SIG-M5 treated with dmso at 0.1 percent for 504 hours (cell line): ENCODE results near the gene FADS3.

Experiments
- DNase-seq: peaks from one replicate; lab custom pipeline; 2025; ENCODE audit not compliant: unreplicated experiment; lab: John Stamatoyannopoulos, UW

Gene FADS3, protein sequence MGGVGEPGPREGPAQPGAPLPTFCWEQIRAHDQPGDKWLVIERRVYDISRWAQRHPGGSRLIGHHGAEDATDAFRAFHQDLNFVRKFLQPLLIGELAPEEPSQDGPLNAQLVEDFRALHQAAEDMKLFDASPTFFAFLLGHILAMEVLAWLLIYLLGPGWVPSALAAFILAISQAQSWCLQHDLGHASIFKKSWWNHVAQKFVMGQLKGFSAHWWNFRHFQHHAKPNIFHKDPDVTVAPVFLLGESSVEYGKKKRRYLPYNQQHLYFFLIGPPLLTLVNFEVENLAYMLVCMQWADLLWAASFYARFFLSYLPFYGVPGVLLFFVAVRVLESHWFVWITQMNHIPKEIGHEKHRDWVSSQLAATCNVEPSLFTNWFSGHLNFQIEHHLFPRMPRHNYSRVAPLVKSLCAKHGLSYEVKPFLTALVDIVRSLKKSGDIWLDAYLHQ

DNA sequence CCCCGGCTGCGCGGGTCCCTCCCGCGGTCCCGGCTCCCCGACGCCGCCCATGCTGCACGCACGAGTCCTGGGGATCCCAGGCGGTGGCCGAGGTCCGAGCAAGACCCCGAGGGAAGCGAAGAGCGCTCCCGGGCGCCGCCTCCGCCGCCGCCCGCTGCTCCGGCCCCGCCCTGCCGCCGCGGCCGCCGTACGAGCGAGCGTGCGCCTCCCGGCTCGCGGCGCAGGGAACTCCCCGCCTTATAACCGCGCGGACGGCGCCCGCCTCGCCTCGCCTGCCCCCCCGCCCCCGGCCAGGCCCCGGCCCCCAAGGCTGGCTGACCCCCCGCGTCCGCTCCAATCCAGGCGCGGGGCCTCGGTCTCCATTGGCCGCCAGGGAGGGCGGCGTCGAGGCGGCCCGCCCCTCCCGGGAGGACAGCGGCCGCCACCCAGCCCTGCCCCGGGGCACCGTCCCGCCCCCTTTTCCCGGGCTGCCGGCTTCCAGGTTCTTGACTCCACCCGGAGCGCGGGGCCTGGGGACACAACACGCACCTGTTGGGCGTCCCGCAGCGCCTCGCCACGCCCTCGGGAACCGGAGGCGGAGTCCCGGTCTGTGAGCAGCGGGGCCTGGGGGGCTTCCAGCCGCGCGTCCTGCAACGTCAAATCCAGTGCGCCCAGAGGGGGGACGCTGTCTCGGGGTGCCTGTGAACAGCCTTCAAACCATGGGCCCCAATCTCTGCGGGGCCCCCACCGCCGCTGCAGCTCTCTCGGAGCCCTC lies at the start of gene FADS3:
Gene FADS3 (minus strand): TSS at position 215 of the 754 bp plus-strand sequence. CDS start 164 bp downstream, at position 51.
- DNase-seq = peak; percentile 45

DNA sequence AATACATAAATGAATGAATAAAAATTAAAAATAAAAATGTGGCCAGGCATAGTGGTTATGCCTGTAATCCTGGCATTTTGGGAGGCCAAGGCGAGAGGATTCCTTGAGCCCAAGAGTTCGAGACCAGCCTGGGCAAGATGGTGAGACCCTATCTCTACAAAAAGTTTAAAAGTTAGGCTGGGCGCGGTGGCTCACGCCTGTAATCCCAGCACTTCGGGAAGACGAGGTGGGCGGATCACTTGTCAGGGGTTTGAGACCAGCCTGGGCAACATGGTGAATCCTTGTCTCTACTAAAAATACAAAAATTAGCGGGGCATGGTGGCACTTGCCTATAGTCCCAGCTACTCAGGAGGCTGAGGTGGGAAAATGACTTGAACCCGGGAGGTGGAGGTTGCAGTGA lies 49.1 kb upstream of the FADS3 start:
- DNase-seq = no peak

DNA sequence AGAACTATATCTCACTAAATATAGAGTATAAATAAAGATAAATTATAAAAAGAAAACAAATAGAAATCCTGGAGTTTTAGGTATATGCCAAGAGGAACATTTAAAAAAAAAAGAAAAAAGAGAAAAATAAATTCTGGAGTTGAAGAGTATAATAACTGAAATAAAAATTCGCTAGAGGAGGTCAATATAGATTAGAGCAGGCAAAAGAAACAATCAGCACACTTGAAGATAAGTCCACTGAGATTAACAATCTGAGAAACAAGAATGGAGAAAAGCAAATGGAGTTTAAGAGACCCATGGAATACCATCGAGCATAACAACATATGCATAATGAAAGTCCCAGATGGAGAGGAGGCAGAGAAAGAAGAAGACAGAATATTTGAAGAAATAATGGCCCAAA lies 44.5 kb upstream of the FADS3 start:
- no peak for DNase-seq

DNA sequence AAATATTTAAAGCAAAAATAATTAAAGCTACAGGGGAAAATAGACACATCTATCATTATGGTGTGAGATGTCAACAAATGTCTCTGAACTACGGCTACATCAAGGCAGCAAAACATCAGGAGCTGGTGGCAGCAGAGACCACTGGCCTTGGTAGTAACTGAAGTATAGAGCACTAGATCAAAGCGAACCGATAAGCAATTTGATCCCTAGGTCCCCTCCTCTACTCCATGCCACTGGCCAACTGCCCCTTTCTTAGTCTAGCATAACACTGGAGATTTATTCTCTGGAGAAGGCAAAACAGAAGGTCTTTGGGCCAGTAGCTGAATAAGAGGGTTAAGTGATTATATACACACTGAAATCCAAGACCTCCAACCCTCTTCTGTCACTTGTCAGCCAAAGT lies 39.6 kb upstream of the FADS3 start:
- DNase-seq = no peak

DNA sequence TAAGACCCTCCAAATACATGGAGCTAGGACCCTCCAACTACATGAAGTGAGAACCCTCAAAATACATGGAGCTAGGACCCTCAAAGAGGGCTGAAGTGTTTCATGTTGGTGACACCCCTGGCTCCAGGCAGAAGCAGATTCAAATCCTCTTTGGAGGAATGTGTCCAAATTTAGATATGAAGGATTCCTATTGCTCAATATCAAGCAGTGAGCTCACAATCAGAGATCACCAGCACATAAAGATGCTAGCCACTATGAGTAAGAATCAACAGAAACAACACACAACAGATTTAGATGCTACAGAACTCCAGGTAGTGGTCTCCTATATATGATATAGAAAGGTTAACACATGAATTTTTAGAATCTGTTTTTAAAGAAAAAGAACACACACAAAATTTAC lies 37.3 kb upstream of the FADS3 start:
- no peak for DNase-seq

DNA sequence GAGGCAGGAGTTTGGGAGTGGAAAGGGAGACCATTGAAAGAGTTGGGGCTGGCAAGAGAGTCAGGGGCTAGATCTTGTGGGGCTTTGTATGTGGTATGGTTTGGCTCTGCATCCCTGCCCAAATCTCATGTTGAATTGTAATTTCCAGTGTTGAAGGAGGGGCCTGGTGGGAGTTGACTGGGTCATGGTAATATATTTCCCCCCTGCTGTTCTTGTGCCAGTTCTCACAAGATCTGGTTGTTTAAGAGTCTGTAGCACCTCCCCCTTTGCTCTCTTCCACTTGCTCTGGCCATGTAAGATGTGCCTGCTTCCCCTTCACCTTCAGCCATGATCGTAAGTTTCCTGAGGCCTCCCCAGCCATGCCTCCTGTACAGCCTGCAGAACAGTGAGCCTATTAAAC lies 36.2 kb upstream of the FADS3 start:
- DNase-seq = no peak

DNA sequence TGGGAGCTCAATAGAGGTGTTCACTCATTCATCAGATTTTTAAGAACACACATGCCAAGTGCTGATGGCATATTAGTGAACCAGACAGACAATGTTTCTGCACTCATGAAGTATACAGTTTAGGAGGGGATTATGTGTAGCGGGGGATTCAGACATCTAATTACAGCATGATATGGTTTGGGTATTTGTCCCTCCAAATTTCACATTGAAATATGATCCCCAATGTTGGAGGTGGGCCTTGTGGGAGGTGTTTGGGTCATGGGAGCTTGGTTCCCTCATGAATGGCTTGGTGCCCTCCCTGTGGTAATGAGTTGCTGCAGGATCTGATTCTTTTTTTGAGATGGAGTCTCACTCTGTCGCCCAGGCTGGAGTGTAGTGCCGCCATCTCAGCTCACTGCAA lies 34.9 kb upstream of the FADS3 start:
- DNase-seq = no peak

DNA sequence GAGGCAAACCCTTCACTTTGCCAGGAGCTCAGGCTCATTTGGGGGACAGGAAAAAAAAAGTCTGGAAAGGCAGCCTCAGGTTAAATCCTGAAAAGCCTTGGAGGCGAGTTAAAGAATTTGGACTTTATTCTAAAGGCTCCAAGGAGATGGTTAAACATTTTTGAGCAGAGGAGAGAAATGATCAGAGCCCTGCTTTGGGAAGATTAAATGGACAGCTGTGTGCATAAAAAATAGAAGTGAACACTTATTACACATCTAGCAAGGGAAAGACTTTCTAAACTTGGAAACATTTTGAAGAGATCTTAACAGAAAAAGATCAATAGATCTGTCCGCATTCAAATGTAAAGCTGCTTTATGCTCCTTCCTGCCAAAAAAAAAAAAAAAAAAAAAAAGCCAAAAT lies 34.4 kb upstream of the FADS3 start:
- no peak for DNase-seq

DNA sequence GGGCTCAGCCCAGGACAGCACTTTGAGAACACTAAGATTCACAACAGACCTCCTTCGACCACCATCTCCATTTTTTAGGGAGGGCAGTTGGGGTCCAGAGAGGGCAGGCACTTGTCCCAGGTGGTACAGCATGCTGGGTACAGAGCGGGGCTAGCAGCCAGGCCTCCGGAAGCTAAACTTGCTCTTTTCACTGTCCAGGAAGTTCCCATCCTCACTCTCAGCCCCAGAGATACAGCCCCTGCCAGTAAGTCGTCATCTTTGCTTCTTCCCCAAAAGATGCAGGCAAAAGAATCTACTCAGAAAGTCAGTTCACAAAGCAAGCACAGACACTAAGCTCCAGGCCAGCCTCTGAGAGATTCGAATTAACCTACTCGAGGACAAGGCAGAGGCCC lies 32.7 kb upstream of the FADS3 start:
- DNase-seq = no peak

DNA sequence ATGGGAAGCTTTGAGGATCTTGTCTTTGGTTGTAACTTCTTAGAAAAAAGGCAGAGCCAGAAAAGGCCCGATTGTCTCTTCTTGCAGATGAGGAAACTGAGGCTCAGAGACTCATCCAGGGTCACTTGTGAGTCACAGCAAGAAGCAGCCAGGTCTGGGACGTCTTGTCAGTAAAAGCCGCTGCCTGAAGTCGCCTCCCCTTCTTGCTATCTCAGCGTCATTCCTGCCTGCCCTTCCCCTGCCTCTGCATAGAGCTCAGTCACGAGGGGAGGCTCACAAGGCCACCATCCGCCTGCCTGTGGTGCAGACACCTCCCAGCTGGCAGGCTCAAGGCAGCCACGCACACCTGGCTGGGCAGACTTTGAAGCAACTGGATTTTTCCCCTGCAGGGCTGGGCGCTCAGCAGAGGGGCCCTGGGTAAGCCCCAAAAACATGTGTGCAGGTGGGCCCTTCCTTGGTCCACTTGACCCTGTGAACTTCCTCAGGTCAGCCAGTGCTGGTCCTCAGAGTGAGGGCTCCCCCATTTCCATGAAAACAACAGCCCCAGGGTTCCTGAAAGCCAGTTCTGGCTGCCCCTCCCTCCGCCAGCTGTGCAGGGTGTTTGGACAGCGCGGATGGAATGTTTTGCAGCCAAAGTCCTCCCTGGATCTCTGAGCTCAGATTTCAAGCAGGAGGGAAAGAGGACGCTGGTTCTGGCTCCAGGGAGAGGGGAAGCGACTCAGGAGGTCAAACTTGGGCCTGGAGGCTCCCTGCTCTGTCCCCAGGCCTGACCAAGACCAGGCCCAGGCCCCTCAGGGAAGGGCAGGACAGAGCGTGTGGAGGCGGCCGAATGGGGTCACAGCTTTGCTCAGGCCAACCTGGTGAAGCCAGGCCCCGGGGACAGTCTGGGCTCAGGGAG lies 32.1 kb upstream of the FADS3 start:
- DNase-seq = no peak

DNA sequence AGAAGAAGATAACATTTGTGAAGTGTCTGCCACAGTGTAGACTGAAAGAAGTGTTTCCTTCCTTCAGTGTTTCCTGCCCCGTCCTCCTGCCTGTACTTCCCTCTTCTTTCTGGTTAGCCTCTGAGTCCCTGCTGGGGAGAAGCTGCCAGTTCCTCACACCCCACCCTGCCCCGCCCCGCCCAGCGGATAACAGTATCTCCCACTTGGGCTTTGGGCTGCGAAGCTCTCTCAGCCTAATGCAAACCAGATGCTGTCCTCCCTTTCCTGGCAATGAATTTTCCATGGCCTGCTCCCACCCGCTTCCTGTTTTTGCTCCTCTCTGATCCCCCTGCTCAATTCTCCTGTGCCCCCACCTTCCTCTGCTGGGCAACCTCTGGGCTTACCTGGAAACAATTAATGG lies 31.2 kb upstream of the FADS3 start:
- peak; percentile 39 for DNase-seq

DNA sequence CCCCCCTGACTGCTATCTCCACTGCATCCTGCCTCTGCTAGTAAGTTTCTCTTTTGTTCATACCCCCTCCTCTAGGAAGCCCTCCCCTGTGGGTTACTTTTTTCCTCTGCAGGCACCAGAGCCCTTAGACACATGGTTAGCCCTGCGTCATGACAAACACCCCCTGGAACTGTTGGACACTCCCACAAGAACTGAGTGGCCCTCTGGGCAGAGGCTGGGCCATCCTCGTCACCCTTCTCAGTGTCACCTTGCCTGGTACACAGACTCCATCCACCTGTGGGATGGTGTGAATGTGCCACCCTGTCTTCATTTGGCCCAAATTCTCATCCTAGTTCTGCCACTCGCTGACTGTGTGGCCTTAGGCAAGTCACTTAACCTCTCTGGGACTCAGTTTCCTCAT lies 30.1 kb upstream of the FADS3 start:
- no peak for DNase-seq

DNA sequence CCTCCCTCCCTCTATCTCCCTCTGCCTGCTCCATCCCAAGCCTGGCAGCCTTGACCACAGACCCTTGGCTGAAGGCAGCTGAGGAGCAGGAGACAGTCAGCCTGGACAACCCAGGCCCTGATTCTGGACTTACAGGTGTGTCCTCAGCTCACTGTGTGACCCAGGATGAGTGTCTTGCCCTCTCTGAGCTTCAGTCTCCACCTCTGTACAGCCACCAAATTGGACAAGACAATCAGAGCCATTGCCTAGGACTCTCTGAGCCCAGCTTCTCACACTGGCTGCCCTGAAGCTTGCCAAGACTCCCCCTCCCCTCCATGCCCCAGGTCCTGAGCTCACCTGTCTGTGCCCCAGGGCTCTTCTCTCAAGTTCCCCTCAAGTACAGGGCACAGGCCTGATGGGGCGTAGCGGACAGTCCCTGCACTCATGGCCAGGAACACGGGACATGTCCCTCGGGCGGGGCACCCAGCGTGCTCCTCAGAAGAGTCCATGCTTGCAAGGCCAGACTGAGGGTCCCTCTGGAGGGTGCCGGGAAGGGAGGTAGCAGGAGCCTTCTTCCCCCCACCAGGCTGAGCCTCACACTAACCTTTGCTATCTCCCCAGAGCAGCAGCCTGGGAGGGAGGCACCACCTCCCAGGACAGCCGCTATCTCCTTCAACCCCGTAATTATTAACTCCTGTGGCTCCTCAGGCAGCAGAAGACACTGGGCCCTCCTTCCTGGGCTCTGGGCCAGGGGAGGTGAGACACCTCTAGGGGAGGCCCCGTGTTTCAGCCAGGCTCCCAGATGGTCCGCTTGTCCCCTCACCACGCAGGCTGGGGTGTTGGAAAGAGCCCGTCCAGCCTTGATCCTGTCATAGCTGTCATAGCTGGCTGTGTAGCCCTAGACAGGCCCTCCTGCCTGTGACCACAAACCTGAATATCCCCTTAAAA lies 28.6 kb upstream of the FADS3 start:
- DNase-seq = no peak

DNA sequence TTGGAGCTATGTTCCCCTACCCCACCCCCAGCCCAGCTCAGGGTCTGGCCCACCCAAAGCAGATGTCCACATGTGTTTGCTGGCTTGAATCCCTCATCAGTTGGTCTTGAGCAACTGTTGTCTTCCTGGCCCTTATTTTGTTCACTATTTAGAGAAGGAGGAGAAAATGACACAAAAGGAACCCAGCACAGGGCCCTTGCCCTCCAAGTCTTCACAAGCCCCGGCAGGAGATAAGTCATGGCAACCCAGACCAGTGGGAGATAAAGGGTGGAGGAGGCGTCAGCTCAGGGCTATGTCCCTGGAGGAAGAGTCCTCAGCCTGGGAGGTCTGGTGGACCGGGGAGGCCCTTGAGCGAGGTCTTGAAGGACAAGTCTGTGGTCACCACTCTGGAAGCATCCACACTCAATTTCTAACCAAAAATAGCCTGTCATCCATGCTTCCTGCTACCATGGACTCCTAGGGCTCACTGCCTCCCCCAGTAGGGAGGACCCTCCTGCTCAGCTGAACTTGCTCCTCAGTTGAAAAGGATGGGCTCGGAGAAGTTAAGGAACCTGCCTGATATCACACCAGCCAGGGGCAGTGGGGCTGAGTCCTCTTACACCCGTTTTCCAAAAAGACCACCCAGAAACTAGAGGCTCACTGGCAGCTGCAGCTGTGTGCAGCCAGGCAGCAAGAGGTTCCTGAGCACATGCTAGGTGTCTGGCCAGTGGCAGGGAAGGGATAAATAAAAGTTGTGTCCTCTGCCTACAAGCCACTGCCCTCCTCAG lies 27.8 kb upstream of the FADS3 start:
- DNase-seq = no peak

DNA sequence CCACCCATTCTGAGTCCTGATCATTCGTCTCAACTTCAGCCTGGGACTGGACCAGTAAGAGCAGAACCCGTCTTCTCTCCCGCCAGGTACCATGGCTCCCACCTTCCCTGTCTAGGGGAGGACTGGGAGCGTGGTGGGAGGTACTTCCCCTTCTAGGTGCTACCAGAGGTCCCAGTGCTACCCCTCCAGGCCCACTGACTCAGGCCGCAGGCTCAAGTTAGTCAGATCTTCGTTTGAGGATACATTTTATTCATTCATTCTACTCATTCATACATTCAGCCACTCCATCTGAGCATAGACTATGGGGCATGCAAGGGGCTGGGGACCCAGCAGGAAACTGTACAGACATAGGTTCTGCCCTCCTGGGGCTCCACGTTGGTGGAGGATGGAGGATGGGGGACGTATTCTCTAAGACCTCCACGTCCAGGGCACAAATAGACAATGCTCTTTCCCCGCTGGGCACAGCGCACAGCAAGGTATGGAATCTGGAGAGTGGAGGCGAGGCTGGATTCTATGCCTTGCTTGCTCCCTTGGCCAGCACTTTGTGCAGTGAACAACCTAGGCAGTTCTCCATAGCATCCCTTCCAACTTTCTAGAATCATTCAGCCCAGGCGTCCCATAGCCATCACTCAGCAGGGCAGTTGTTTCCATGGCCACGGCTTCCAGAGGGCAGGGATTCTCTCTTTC lies 27.0 kb upstream of the FADS3 start:
- no peak for DNase-seq

DNA sequence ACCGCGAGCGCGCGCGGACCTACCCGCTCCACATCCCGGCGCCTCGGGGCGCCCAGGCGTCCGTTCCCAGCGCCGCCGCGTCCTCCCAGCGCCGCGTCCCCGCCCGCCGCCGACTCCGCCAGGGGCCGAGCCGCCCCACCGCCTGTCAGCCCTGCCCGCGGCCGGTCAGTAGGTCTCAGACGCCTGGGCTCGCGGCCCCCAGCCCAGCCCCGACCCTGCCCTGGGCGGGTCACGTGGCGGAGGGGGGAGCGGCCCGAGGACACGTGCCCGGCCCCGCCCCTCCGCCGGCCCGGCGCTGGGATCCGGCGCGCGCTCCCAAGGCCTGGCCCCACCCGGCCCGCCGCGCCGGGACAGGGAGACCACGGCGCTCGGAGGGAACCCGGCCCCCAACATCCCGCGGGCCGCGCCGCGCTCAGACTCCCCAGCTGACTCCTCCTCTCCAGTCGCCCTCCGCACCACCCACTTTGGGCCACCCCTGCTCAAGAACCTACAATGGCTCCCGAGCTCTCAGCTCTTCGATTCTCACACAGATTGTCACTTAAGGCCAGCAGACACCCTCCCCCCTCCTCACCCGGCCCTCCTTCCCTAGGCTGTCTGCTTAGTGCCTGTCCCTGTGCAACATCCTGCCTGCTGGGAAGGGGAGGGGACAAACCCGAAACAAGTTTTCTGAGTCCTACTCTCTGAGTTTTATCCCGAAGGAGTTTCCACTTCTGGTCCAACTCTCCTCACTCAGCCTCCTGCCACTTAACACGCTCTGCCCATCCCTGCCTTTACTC lies 26.2 kb upstream of the FADS3 start, which contains the start of gene RAB3IL1:
Gene RAB3IL1 (minus strand): TSS at position 233 of the 776 bp plus-strand sequence. CDS start 199 bp downstream, at position 34.
- no peak for DNase-seq

DNA sequence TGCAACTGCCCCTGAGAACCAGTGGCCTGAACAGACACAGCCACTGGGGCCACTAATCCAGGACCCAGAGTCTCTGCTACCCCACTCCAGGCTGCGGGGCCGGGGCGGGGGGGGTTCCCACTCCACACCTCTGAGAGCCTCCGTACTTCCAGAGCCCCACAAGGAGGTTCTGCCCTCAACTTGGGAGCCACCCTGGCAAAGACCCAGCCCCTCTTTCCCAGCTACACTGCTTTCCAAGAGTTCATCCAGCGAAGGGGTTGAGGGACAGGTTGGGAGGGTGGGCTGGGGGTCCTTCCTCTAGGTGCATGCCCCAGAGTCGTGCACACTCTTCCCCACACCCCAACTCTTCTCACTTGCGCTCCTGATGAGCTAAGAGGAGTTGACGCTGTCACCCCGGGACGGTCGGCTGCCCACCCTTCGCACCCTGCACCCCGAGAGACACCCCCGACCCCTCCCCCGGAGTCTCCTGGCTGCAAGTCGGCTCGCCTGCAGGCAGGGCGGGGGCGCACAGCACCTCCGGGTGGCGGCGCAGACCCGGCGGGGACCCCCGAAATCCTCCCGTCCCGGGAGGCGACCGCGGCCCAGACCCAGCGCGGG lies 25.5 kb upstream of the FADS3 start:
- DNase-seq = no peak
